ENCODE data around the gene TMEM165.

The TMEM165 gene

DNA sequence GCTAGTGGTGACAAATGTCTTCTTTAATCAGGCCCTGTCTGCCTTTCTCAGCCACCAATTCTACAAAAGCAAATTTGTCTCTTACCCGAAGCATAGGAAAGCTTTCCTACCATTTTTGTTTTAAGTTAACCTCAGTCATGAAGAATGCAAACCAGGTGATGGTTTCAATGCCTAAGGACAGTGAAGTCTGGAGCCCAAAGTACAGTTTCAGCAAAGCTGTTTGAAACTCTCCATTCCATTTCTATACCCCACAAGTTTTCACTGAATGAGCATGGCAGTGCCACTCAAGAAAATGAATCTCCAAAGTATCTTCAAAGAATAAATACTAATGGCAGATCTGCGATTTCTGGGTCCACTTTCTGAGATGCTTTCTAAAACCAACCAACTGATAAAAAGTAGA lies 25.8 kb upstream of the TMEM165 start:
- DNase-seq = no peak

DNA sequence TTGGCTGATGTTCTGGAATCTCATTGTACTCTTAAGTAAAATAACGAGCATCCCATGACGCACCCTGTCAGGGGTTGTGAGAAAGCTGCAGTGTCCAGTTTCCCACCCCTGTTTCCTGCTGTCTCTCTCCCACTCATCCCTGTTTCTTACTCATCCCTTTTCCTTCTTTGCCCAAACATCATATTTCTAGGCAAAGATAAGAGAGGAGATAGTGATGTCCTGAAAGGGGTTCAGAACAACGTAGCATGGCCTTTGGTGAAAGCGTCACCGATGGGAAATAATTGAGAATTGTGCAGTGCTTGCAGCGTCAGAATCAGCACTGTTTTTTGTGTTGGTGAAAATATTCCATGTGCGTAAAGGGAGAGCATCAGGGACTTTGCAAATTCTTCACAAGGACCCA lies 23.5 kb upstream of the TMEM165 start:
- DNase-seq = no peak

DNA sequence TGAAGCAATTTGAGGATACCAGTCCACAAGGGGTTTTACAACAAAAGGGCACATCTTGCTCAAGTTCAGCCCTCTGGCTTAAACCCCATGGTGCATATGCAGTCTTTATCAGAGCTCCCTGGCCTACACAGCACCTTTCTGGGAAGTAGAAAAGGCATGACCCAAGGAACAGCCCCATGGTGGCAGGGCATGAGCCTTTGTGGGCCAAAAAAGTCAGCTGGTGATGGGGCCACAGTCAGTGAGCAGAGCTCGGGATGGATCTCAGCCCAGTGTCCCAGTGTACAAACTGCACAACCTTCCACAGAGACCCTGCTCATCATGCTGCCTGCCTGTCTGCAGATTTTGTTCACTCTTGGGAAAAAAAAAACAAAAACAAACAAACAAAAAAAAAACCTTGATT lies 22.3 kb upstream of the TMEM165 start:
- no peak for DNase-seq

GRCh38 chr4:55376698-55377097 lies 19.1 kb upstream of the TMEM165 start:
- no peak for DNase-seq

- DNase-seq = no peak
Observed at GRCh38 chr4:55378617-55379467, 16.9 kb upstream of the TMEM165 start.

GRCh38 chr4:55380576-55380975 lies 15.2 kb upstream of the TMEM165 start:
- DNase-seq = no peak

GRCh38 chr4:55381502-55381901 lies 14.3 kb upstream of the TMEM165 start:
- no peak for DNase-seq

DNA sequence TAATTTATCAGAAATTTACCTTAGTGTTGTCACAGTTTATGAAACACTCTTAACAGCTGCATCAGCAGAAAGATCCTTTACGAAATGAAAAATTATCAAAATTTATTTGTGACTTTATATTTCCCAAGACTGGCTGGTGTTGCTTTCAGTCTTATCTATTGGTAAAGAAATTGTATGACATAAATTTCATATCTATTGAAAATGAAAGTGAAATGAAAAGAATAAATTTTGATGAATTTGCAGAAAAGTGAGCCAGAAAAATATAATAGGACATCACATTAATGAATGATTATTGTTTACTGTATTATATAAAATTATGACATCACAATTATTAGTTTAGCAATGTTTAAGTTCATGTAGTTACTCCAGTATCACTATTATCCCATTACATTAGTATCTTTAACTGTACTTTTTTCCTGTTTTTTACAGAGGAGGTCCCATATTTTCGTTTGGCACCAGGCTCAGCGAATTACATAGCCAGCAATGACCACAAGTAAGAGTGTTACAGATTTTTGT lies 13.2 kb upstream of the TMEM165 start:
- DNase-seq = no peak

GRCh38 chr4:55385201-55385649 lies 10.5 kb upstream of the TMEM165 start:
- DNase-seq = no peak

GRCh38 chr4:55386073-55386472 lies 9.7 kb upstream of the TMEM165 start:
- DNase-seq = no peak

DNA sequence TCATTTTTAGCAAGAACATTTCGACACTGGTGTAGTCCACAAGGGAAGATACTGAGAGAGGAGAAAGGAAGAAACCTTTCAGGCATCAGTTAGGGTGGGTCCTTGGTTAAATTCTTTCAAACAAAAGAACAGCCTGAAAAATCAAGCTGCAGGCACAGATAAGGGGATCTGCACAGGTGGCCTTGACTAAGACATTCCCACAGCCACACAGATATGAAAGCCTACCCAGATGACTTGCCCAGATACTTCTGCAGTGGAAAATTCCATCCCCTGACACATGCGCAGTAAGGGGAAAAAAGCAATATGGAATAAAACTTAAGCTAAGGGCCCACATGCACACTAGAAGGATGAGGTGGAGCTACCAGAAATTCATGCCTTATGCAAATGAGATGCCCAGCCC lies 8.9 kb upstream of the TMEM165 start:
- DNase-seq = no peak

DNA sequence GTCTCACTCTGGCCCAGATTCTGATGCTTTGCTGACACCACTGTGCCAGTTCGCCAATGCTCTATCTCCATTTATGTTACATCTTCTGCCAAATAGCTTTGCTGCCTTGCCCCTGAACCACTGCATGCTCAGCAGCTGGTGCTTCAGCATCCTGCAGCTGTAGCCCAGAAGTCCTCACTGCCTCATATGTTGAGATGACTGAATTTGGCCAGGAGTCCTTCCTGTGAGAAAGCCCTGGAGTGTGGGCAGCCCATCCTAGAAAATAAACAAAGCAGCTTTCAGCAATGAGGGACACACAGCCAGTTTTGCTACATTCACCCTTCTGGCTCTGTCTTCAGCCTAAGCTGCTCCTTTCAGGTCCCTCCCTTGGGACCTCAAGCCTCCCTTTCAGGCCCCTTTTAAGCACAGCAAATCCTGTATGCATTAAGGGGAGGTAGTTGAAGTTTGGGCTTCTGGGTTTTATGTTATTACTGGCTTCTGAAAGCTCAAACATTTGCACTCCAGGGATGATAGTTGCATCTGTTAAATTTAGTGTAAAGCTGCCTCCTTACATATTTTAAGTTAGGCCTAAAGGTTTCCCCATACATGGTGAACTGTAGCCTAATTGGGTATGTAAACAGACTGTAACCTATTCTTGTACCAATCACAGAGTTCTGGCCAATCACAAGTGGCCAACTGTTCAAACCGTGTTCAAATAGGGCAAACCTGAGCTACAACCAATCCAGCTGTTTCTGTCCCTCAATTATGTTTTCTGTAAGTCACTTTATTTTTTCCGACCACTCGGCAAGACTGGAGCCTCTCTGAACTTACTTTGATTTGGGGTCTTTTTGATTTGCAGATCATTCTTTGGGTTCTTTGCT lies 2.1 kb upstream of the TMEM165 start:
- no peak for DNase-seq

- no peak for DNase-seq
Observed at GRCh38 chr4:55395218-55395528, 584 bp upstream of the TMEM165 start.

GRCh38 chr4:55396308-55397125 lies 760 bp downstream of the TMEM165 start:
- peak; percentile 16 for DNase-seq

DNA sequence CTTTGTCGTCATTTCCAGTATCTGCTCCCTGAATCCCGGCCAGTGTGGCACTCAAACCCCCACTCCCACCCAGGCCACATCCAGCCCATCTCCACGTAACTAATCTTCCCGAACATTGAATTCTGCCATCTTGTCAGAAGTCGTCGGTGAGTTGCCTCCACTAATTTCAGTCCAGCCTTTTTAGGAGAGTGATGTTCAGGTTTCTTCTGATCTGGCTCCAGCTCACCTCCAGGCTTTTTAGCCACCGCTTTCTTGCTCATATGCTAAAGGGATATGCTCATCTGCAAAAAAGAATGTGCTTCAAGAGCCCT lies 1.3 kb downstream of the TMEM165 start:
- no peak for DNase-seq

DNA sequence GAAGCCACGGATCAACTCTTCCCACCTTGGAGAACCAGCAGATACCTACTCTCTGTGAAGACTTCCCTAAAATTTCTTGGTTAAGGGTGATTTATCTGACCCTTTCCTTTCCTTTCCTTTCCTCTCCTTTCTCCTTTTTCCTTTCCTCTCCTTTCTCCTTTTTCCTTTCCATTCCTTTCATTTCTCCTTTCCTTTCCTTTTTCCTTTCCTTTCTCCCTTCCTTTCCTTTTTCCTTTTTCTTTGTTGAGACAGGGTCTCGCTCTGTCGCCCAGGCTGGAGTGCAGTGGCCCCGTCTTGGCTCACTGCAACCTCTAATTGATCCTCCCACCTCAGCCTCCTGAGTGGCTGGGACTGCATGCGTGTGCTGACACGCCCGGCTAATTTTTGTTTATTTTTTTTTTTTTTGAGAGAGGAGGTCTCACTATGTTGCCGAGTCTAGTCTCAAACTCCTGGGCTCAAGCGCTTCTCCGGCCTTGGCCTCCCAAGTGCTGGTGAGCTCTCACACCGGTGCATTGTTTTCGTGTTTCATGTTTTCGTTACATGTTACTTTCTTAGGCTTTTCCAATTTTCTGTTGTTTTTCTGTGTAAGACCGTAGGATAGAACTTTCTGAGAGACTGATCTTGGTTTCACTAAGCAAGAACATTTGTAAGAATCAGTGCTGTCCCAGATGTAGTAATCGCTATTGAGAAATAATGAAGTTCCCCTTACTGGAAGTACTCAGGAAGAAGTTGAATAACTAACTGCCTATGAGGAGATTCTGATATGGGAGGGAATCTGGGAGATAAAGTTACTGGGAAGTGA lies 2.0 kb downstream of the TMEM165 start:
- DNase-seq = peak; percentile 33

GRCh38 chr4:55398461-55398860 lies 2.7 kb downstream of the TMEM165 start:
- no peak for DNase-seq

- no peak for DNase-seq
Observed at GRCh38 chr4:55398966-55399365, 3.2 kb downstream of the TMEM165 start.

DNA sequence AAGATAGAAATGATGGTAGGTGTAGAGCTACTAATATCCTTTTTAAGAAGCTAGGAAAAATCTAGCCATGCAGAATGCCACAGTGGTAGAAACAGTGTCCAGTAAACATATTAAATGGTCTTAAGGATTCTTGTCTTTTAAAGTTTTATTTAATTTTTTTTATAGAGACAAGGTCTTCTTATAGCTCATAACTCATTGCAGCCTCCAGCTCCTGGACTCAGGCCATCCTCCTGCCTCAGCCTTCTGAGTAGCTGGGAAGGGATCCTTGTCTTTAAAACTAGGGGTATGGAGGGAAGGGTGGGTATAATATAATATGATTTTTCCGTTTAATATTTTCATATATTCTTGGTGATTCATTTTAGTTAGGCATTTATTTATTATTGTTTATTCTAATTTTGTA lies 3.8 kb downstream of the TMEM165 start:
- no peak for DNase-seq

GRCh38 chr4:55405073-55405472 lies 9.3 kb downstream of the TMEM165 start:
- no peak for DNase-seq

- DNase-seq = no peak
Observed at GRCh38 chr4:55406545-55406944, 10.8 kb downstream of the TMEM165 start.

GRCh38 chr4:55407119-55407518 lies 11.4 kb downstream of the TMEM165 start:
- no peak for DNase-seq

All from DMS79 (cell line).